Heart right ventricle (tissue), 16 donors: ENCODE data around the gene FAM43B. TPM values are rescaled to one million over a fixed set of nuclear protein-coding genes. Genes with fewer than 3 reads are reported as not detected.

Experiments
- ATAC-seq, 8 donors: fragments of 200-7000 bp; cut with Tn5 transposase; one replicate each; pipeline ENCODE4 v1.9.1; 2020; ENCODE audit warnings: mild to moderate bottlenecking in 8 of 8, moderate library complexity in 8 of 8, moderate number of reproducible peaks in 1 of 8
- DNase-seq, 2 donors: peaks; one replicate each; pipeline ENCODE4 v3.0.0-alpha.2; 2020
- H3K27ac ChIP-seq, 10 donors: fragments of 200-600 bp; sonication (generic) in 2 of 10; one replicate each; pipeline versions ENCODE4 v1.5.0 to v1.8.0; 2020 to 2022; ENCODE audit warnings: mild to moderate bottlenecking in 3 of 10
- H3K27me3 ChIP-seq, 7 donors: fragments of 200-600 bp; one replicate each; pipeline ENCODE4 v1.8.0; 2021 to 2022; ENCODE audit warnings: mild to moderate bottlenecking in 2 of 7
- H3K36me3 ChIP-seq, 9 donors: fragments of 200-600 bp; sonication (generic) in 1 of 9; one replicate each; pipeline versions ENCODE4 v1.5.0 to v1.8.0; 2020 to 2022; ENCODE audit warnings: mild to moderate bottlenecking in 2 of 9
- H3K4me1 ChIP-seq, 9 donors: fragments of 200-600 bp; sonication (generic) in 1 of 9; one replicate each; pipeline versions ENCODE4 v1.5.0 to v1.8.0; 2020 to 2022; ENCODE audit warnings: mild to moderate bottlenecking in 4 of 9
- H3K4me3 ChIP-seq, 10 donors: fragments of 200-600 bp; sonication (generic) in 2 of 10; one replicate each; pipeline versions ENCODE4 v1.5.0 to v1.8.0; 2020 to 2022; ENCODE audit warnings: mild to moderate bottlenecking in 7 of 10, moderate library complexity in 2 of 10
- H3K9me3 ChIP-seq, 11 donors: fragments of 200-600 bp in 10 of 11; sonication (generic) in 2 of 11; one replicate each; pipeline versions ENCODE4 v1.5.0 to v1.8.0; 2013 to 2022; ENCODE audit warnings: mild to moderate bottlenecking in 2 of 11, control low read depth in 1 of 11, moderate library complexity in 1 of 11
- CTCF ChIP-seq, 9 donors: fragments of 200-600 bp; sonication (generic) in 2 of 9; IDR thresholded peaks; one replicate each; pipeline versions ENCODE4 v1.5.0 to v1.8.0; 2021 to 2022; ENCODE audit warnings: antibody characterized with exemption in 9 of 9, mild to moderate bottlenecking in 5 of 9, moderate library complexity in 1 of 9
- WGBS, 2 donors: extraction: QIAGEN DNeasy Blood & Tissue Kit; methylation state at CpG; one replicate each; pipeline ENCODE4 v1.1.7; 2013; ENCODE audit warnings: inconsistent platforms in 1 of 2; 5-methylcytosine and 5-hydroxymethylcytosine counted together
- intact Hi-C, 10 donors: fragments of 100-400 bp; cut with DNase I; formaldehyde crosslinking; loops; one replicate each; pipeline versions ENCODE4 v1.11.1 to v1.14.2; 2022
- polyA plus RNA-seq, 2 donors: library from polyadenylated mRNA; stranded (reverse); fragments of 200-250 nt; gene quantifications; one replicate each; pipeline ENCODE4 v1.2.3, GENCODE V29; 2013
- total RNA-seq, 10 donors: library from RNA; stranded (reverse); fragmentation: NEBNext Ultra II Directional in 3 of 10; extraction: Animal tissue kit (Norgen Biotek cat#: 25700) in 3 of 10; gene quantifications; one replicate each; pipeline versions ENCODE4 v1.2.1 to v1.2.4, GENCODE V29; 2021 to 2023
- donor health status: Arrhythmogenic right ventricular cardiomyopathy.
- donor health status: ischemic (EF 13 %, LVEDD 7.1; RV severe dilation, severe dysfunction).
- donor health status: healthy with polysubstance abuse.
- donor health status: DM: no; HTN: yes; CAD: no.
- donor health status: DM: no; HTN: no; CAD: no.
- donor health status: ischemic (EF 25% LVEDD 6.9; RV normal size, moderate dysfunction).
- donor health status: ischemic (EF 25% LVEDD 5.7; RV mildly dilated, moderate dysfunction).
- donor health status: healthy.
- donor health status: DM: yes; HTN: yes; CAD: no.
- donor health status: Ischemic cardiomyopathy.
- donor health status: ischemic (EF 35%, LVEDD 5.7; RV mildly dilated, moderate dysfunction).
- donor health status: nonischemic (EF 11% LVEDD 7.7; RV severe dilation, severe dysfunction).
- donor health status: DM: yes; HTN: yes; CAD: no.
- donor health status: PGD.
- donor health status: ischemic (EF 29% LVEDD 5.4; RV normal size, mild dysfunction).
- donor health status: nonischemic (EF 23%, LVEDD 6.1; RV moderate dilation, normal function).

The FAM43B gene
- total and polyA plus RNA-seq, 12 donors: 1.0 to 16.3 (median 2.3) TPM

GRCh38 chr1:20578062-20578461, 25.7 kb downstream of the FAM43B start:
- H3K36me3 ChIP-seq: no peaks in the 10 kb centered on the region
- H3K27ac ChIP-seq: no peak overlapping the region
- no peak for DNase-seq
- no peaks in the 10 kb centered on the region for H3K9me3 ChIP-seq
- peaks cover 0 to 5% (median 0%) of the 10 kb centered on the region in 9 donors for H3K4me1 ChIP-seq
- peaks cover 0 to 8% (median 0%) of the 10 kb centered on the region in 7 donors for H3K27me3 ChIP-seq
- no peak overlapping the region for H3K4me3 ChIP-seq
- WGBS, 2 donors: 76 to 79% methylated on average over 3 of the region's 3 CpGs
- no peak for TF ChIP-seq CTCF (IDR thresholded peaks at IDR 0.05)
- intact Hi-C loops: loop anchor here in 7 of 10 donors (5.0 to 10.0 kb wide), 4 partner anchors 51 to 64 kb away; partner anchors contain the start of gene PINK1 (in 5 of the 7)
- ATAC-seq: no peak

DNA sequence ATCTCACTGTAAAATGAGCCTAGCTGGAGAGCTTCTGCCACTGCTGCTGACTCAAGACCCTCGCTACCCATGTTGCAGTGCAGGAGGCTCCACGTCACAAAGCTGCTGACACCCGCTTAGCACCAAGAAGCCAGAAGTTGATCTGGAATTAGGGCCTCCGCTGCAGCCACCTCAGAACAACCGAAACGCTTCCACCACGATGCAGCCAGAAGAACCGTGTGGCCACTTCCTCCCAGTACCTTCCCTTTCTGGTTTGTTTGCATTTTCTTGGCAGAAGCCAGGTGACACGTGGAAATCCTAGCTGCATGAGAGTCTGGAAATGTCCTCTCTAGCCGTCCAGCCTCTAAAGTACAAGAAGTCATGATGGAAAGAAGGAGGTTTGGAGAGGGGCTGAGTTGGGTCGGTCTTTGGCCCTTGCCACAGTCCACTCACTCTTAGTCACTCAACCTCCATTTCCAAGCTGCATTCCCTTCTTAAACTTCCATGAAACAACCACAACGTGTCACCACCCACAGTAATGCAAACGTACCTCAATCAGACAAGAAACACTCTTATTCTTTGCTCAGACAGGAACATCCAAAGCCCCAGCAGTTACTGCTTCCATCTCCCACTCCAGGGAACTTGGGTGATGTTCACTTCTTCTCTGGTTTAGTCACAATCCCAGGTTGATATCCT, 26.5 kb downstream of the FAM43B start:
- Histone ChIP-seq H3K36me3 (no peaks in the 10 kb centered on the region), H3K4me3 (no peak overlapping the region), H3K4me1 (peaks cover 0 to 5% (median 0%) of the 10 kb centered on the region in 9 donors), H3K9me3 (no peaks in the 10 kb centered on the region), H3K27me3 (peaks cover 0 to 8% (median 0%) of the 10 kb centered on the region in 7 donors), H3K27ac (no peak overlapping the region)
- intact Hi-C loops: loop anchor here in 7 of 10 donors (5.0 to 10.0 kb wide), 4 partner anchors 52 to 63 kb away; partner anchors contain the start of gene PINK1 (in 5 of the 7)
- no peak for TF ChIP-seq CTCF (IDR thresholded peaks at IDR 0.05)
- 70 to 75% methylated on average over 13 of the region's 13 CpGs for WGBS, 2 donors
- DNase-seq (no peak), ATAC-seq (no peak)

- 66% methylated on average over 2 of the region's 2 CpGs for WGBS, 2 donors
- H3K9me3 ChIP-seq: peaks cover 0 to 4% (median 0%) of the 10 kb centered on the region in 11 donors
- TF ChIP-seq CTCF (IDR thresholded peaks at IDR 0.05): no peak
- H3K4me3 ChIP-seq: no peak overlapping the region
- H3K4me1 ChIP-seq: peaks cover 2 to 17% (median 12%) of the 10 kb centered on the region in 9 donors
- intact Hi-C loops: loop anchor here in 1 of 10 donors (5.0 kb wide), 1 partner anchor 47 kb away; the partner anchor contains the start of gene PINK1
- no peak for DNase-seq
- H3K27ac ChIP-seq: no peak overlapping the region
- H3K27me3 ChIP-seq: peaks cover 0 to 35% (median 17%) of the 10 kb centered on the region in 7 donors
- ATAC-seq: no peak
- no peaks in the 10 kb centered on the region for H3K36me3 ChIP-seq
These were observed 32.5 kb downstream of the FAM43B start for GRCh38 chr1:20584890-20585289.

DNA sequence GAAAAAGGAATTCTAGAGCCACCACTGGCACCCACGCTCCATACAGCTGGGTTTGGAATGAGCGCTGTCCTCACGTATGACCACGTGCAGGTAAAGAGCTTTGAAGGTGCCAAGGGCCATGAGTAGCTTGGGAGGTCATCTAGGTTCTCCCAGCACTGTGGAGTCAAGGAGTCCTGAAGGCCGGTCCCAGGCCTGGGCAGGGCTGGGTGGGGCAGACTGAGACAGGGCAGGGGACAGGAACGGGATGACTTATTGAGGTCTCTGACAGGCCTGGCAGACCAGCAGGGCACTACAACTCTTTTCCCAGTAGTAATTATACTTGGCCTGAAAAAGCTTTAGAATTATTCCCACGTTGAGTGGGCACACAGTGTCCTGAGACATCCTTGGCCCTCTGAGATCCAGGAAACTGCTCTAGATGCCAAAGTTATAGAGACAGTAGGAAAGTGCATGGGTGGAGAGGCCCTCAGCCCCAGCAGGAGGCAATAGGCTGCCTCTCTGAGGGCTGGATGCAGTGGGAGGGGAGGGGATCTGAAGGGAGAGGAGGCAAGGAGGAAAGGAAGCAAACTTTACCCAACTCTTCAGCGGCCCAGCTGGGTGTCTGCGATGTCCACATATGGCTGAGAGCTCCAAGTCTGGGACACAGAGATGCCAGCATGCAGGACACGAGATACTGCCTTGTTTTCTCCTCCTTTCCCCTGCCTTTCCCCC, 34.7 kb downstream of the FAM43B start:
- WGBS, 2 donors: 70 to 72% methylated on average over 10 of the region's 10 CpGs
- Histone ChIP-seq H3K4me1 (peaks cover 2 to 33% (median 19%) of the 10 kb centered on the region in 9 donors), H3K36me3 (no peaks in the 10 kb centered on the region), H3K4me3 (no peak overlapping the region), H3K27ac (peak overlapping the region in 5 of 10 donors; percentile 13 to 48 (median 26)), H3K27me3 (peaks cover 0 to 57% (median 26%) of the 10 kb centered on the region in 7 donors), H3K9me3 (peaks cover 0 to 4% (median 0%) of the 10 kb centered on the region in 11 donors)
- DNase-seq: no peak
- peak in 2 of 8 donors; percentile 31 to 53 for ATAC-seq
- intact Hi-C loops: loop anchor here in 1 of 10 donors (5.0 kb wide), 1 partner anchor 45 kb away; the partner anchor contains the start of gene PINK1
- TF ChIP-seq CTCF (IDR thresholded peaks at IDR 0.05): peak in 2 of 9 donors; percentile 17 to 19
